ENCODE measurements around the gene HPGD. TPM values are rescaled to one million over a fixed set of nuclear protein-coding genes. Genes with fewer than 3 reads are reported as not detected.
A peak's percentile ranks its signal among the peaks of the same experiment; 100 is the strongest.

The HPGD gene
- total and polyA plus RNA-seq, 9 of the 15 experiments (the other 6 are each of a cell fraction or from before 2014, with no cell fraction given) = 2.3 to 8.6 (median 4.8) TPM

DNA sequence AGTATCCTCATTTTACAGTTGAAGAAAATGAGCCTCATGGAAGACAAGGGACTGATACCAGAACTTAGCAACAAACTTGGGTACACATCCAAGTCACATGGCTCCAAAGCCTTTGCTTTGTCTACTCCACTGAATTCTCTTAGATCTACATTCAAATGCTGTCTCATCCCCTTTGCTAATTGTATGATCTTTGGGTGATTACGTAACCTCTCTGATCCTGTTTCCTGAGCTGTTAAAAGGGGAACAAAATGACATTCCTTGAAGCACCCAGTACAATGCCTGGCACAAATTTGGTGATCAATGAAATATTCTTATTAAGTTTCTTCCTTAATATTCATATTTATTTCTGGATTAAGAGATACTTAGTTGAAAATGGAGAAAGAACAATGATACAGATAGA is 5.9 kb upstream of the HPGD start:
- DNase-seq (ENCODE audit: extremely low read depth in 1 of 4, low spot score in 3 of 4) = no peak
- peaks cover 8 to 19% of the 10 kb centered on the region in 2 experiments; a peak in 4 of 5 replicates for H3K4me1 ChIP-seq (replicated peaks in 1 of 2; ENCODE audit: control insufficient read depth in 2 of 2, insufficient read depth in 2 of 2, low read length in 2 of 2)
- FAIRE-seq = no peak
- no peak overlapping the region for H3K9ac ChIP-seq (ENCODE audit: insufficient read depth in 1 of 2, low read depth in 2 of 2, low read length in 2 of 2)
- no peaks in the 10 kb centered on the region for H3K79me2 ChIP-seq (ENCODE audit: control insufficient read depth, insufficient read depth, low read length)
- H3K4me3 ChIP-seq = no peak overlapping the region
- no peaks in the 10 kb centered on the region for H3K27me3 ChIP-seq (ENCODE audit: control insufficient read depth in 2 of 2, insufficient read depth in 2 of 2, low read length in 2 of 2)
- no peaks in the 10 kb centered on the region for H3K9me1 ChIP-seq (ENCODE audit: control insufficient read depth, insufficient read depth, low read length)
- ChIA-PET CTCF (ENCODE audit: low intra/inter-chr PET ratio) (no interaction called here), POLR2A (interaction anchor here (0.5 kb wide), 1 partner anchor 63 kb away, joined by 3 read pairs; no protein-coding TSS in a partner anchor)
- H2AFZ ChIP-seq (ENCODE audit: low read depth, low read length) = no peak overlapping the region; the same call in 1 of the 2 replicates
- no peak for ATAC-seq
- no peak overlapping the region for H3K4me2 ChIP-seq (ENCODE audit: insufficient read depth, low read length)
- H3K9me3 ChIP-seq (replicated peaks; ENCODE audit: control insufficient read depth, insufficient read depth, low read depth, low read length) = no peaks in the 10 kb centered on the region
- no peak overlapping the region for H3K27ac ChIP-seq (ENCODE audit: extremely low read depth, low read depth, low read length)
- BruUV-seq (replicated peaks) = no TSS peak
- WGBS (ENCODE audit: insufficient coverage, low coverage, missing lambda C conversion rate) = 86% methylated on average over 1 of the region's 1 CpG
- intact Hi-C loops (cut with micrococcal nuclease) = no loop called here
- no peaks in the 10 kb centered on the region for H3K36me3 ChIP-seq (ENCODE audit: control insufficient read depth, insufficient read depth, low read length)
- H4K20me1 ChIP-seq (replicated peaks; ENCODE audit: control insufficient read depth, insufficient read depth, low read length) = no peaks in the 10 kb centered on the region
- in situ Hi-C loops (cut with MboI) = no loop called here
- TF ChIP-seq EGR1 (conservative IDR thresholded peaks at IDR 0.05) (no peak), GATA2 (CRISPR knock-in tag; IDR thresholded peaks at IDR 0.05) (no peak), ZNF561 (CRISPR knock-in tag; conservative IDR thresholded peaks at IDR 0.05) (no peak), CBX5 (IDR thresholded peaks at IDR 0.05; ENCODE audit: borderline replicate concordance, low read depth) (no peak), CEBPB (tag; IDR thresholded peaks at IDR 0.05) (peak; percentile 94), NFYB (IDR thresholded peaks at IDR 0.05; ENCODE audit: extremely low read depth, insufficient read length) (no peak), CEBPG (CRISPR knock-in tag; IDR thresholded peaks at IDR 0.05) (peak; percentile 30; the same call in 1 of the 2 replicates), CEBPG (tag; conservative IDR thresholded peaks at IDR 0.05 in 1 of 2, IDR thresholded peaks at IDR 0.05 in 1 of 2) (peak; percentile 73 to 82), ETV6 (IDR thresholded peaks at IDR 0.05; ENCODE audit: borderline replicate concordance in 1 of 2, low read depth in 2 of 2, low read length in 1 of 2) (no peak), ETV6 (CRISPR knock-in tag; IDR thresholded peaks at IDR 0.05; ENCODE audit: borderline replicate concordance) (no peak), FOXJ2 (tag; IDR thresholded peaks at IDR 0.05) (no peak), EZH2 (IDR thresholded peaks at IDR 0.05; ENCODE audit: borderline replicate concordance, low read depth, low read length) (no peak), NFE2 (IDR thresholded peaks at IDR 0.05; ENCODE audit: low read depth) (peak; percentile 46), BRF1 (IDR thresholded peaks at IDR 0.05; ENCODE audit: borderline replicate concordance, extremely low read depth, insufficient read length) (no peak)
- TF ChIP-seq, protein P1, sequence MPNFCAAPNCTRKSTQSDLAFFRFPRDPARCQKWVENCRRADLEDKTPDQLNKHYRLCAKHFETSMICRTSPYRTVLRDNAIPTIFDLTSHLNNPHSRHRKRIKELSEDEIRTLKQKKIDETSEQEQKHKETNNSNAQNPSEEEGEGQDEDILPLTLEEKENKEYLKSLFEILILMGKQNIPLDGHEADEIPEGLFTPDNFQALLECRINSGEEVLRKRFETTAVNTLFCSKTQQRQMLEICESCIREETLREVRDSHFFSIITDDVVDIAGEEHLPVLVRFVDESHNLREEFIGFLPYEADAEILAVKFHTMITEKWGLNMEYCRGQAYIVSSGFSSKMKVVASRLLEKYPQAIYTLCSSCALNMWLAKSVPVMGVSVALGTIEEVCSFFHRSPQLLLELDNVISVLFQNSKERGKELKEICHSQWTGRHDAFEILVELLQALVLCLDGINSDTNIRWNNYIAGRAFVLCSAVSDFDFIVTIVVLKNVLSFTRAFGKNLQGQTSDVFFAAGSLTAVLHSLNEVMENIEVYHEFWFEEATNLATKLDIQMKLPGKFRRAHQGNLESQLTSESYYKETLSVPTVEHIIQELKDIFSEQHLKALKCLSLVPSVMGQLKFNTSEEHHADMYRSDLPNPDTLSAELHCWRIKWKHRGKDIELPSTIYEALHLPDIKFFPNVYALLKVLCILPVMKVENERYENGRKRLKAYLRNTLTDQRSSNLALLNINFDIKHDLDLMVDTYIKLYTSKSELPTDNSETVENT (CRISPR knock-in tag; IDR thresholded peaks at IDR 0.05) = no peak
- TF ChIP-seq, protein P2, sequence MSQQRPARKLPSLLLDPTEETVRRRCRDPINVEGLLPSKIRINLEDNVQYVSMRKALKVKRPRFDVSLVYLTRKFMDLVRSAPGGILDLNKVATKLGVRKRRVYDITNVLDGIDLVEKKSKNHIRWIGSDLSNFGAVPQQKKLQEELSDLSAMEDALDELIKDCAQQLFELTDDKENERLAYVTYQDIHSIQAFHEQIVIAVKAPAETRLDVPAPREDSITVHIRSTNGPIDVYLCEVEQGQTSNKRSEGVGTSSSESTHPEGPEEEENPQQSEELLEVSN (IDR thresholded peaks at IDR 0.05; ENCODE audit: borderline replicate concordance in 1 of 2, extremely low read depth in 1 of 2, insufficient read depth in 1 of 2, insufficient read length in 1 of 2, low read depth in 1 of 2, low read length in 1 of 2, poor library complexity in 1 of 2, severe bottlenecking in 1 of 2) = no peak
- TF ChIP-seq, protein P3, sequence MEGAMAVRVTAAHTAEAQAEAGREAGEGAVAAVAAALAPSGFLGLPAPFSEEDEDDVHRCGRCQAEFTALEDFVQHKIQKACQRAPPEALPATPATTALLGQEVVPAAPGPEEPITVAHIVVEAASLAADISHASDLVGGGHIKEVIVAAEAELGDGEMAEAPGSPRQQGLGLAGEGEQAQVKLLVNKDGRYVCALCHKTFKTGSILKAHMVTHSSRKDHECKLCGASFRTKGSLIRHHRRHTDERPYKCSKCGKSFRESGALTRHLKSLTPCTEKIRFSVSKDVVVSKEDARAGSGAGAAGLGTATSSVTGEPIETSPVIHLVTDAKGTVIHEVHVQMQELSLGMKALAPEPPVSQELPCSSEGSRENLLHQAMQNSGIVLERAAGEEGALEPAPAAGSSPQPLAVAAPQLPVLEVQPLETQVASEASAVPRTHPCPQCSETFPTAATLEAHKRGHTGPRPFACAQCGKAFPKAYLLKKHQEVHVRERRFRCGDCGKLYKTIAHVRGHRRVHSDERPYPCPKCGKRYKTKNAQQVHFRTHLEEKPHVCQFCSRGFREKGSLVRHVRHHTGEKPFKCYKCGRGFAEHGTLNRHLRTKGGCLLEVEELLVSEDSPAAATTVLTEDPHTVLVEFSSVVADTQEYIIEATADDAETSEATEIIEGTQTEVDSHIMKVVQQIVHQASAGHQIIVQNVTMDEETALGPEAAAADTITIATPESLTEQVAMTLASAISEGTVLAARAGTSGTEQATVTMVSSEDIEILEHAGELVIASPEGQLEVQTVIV (CRISPR knock-in tag; IDR thresholded peaks at IDR 0.05; ENCODE audit: borderline replicate concordance) = no peak
